IMR-90 (cell line): ENCODE results near the gene GAPT. TPM values are rescaled to one million over a fixed set of nuclear protein-coding genes. Genes with fewer than 3 reads are reported as not detected.

Experiments
- ATAC-seq: fragments of 200-7000 bp; cut with Tn5 transposase; 2 replicates; pipeline ENCODE4 v1.9.1; 2020; ENCODE audit warnings: low read depth, mild to moderate bottlenecking, moderate library complexity
- BruUV-seq: library from RNA; stranded (reverse); fragments of 400-500 nt; replicated peaks from 2 replicates; lab custom pipeline; 2021; lab: Mats Ljungman, UMichigan
- CTCF ChIA-PET: fragments of 300-600 bp; formaldehyde crosslinking; extraction: SDS; loops from one replicate; lab custom pipeline; 2021; ENCODE audit warnings: antibody characterized with exemption; lab: Yijun Ruan, JAX
- POLR2A ChIA-PET: fragments of 300-600 bp; sonication (Branson Sonifier 250); formaldehyde crosslinking; loops from one replicate; lab custom pipeline; 2022; ENCODE audit warnings: antibody characterized with exemption; ENCODE audit not compliant: unreplicated experiment; lab: Charles Lee
- DNase-seq: peaks from one replicate; pipeline ENCODE4 v3.0.0; 2013
- H2AFZ ChIP-seq: replicated peaks from 2 replicates; pipeline ENCODE3; 2013; ENCODE audit warnings: low read length, mild to moderate bottlenecking; ENCODE audit not compliant: poor library complexity
- H2AK5ac ChIP-seq: 2 replicates; pipeline ENCODE4 v1.6.1; 2013; ENCODE audit warnings: low read depth, low read length, inconsistent platforms
- H2AK9ac ChIP-seq: replicated peaks from 2 replicates; pipeline ENCODE3; 2013; ENCODE audit warnings: mild to moderate bottlenecking, low read depth, low read length, moderate library complexity; ENCODE audit not compliant: poor library complexity
- H2BK120ac ChIP-seq: 2 replicates; pipeline ENCODE4 v1.6.1; 2013; ENCODE audit warnings: low read depth, low read length, inconsistent platforms
- H2BK15ac ChIP-seq: 3 replicates; pipeline ENCODE4 v1.6.1; 2013; ENCODE audit warnings: low read depth, low read length, inconsistent platforms
- H2BK20ac ChIP-seq: 2 replicates; pipeline ENCODE4 v1.6.1; 2013; ENCODE audit warnings: low read depth, mild to moderate bottlenecking, inconsistent platforms, low read length, moderate library complexity
- H2BK5ac ChIP-seq: 2 replicates; pipeline ENCODE4 v1.6.1; 2013; ENCODE audit warnings: mild to moderate bottlenecking, low read depth, low read length, inconsistent platforms; ENCODE audit not compliant: poor library complexity, severe bottlenecking
- H3K14ac ChIP-seq: replicated peaks from 2 replicates; pipeline ENCODE4 v1.6.1; 2013; ENCODE audit warnings: low read depth, low read length, inconsistent platforms
- H3K18ac ChIP-seq: 2 replicates; pipeline ENCODE4 v1.6.1; 2013; ENCODE audit warnings: low read depth, low read length, control low read depth
- H3K23ac ChIP-seq: 2 replicates; pipeline ENCODE4 v1.6.1; 2013; ENCODE audit warnings: low read depth, low read length, inconsistent platforms
- H3K27ac ChIP-seq: 2 replicates; pipeline ENCODE4 v1.5.1; 2013; ENCODE audit warnings: mild to moderate bottlenecking, control low read depth, low read length; ENCODE audit not compliant: insufficient read depth
- H3K27me3 ChIP-seq: 2 replicates; pipeline ENCODE4 v1.6.1; 2013; ENCODE audit warnings: low read length; ENCODE audit not compliant: control insufficient read depth, insufficient read depth
- H3K36me3 ChIP-seq: 2 replicates; pipeline ENCODE4 v1.6.1; 2013; ENCODE audit warnings: low read length, mixed read lengths; ENCODE audit not compliant: control insufficient read depth, insufficient read depth
- H3K4ac ChIP-seq: 2 replicates; pipeline ENCODE4 v1.6.1; 2013; ENCODE audit warnings: low read depth, low read length, inconsistent platforms
- H3K4me1 ChIP-seq: 2 replicates; pipeline ENCODE4 v1.6.1; 2013; ENCODE audit warnings: low read length, mixed read lengths; ENCODE audit not compliant: control insufficient read depth, insufficient read depth
- H3K4me2 ChIP-seq: 2 replicates; pipeline ENCODE4 v1.6.1; 2013; ENCODE audit warnings: low read depth, mild to moderate bottlenecking, control low read depth, low read length, moderate library complexity
- H3K4me3 ChIP-seq: 2 replicates; pipeline ENCODE4 v1.5.1; 2013; ENCODE audit warnings: low read depth, mild to moderate bottlenecking, control low read depth, low read length, moderate library complexity; ENCODE audit not compliant: insufficient read depth
- H3K56ac ChIP-seq: 2 replicates; pipeline ENCODE4 v1.6.1; 2013; ENCODE audit warnings: low read length, inconsistent platforms; ENCODE audit not compliant: insufficient read depth; ENCODE audit errors: extremely low read depth
- H3K79me1 ChIP-seq, 2 experiments: 2 replicates each; pipeline ENCODE4 v1.6.1; 2013; ENCODE audit warnings: low read length in 2 of 2, inconsistent platforms in 1 of 2, low read depth in 1 of 2
- H3K9ac ChIP-seq: 2 replicates; pipeline ENCODE4 v1.6.1; 2013; ENCODE audit warnings: low read depth, low read length, control low read depth
- H3K9me1 ChIP-seq: 2 replicates; pipeline ENCODE4 v1.6.1; 2013; ENCODE audit warnings: low read length, inconsistent platforms; ENCODE audit not compliant: insufficient read depth
- H3K9me3 ChIP-seq: 2 replicates; pipeline ENCODE4 v1.6.1; 2013; ENCODE audit warnings: low read length; ENCODE audit not compliant: control insufficient read depth, insufficient read depth
- H4K20me1 ChIP-seq: 2 replicates; pipeline ENCODE4 v1.6.1; 2013; ENCODE audit warnings: low read length, inconsistent platforms; ENCODE audit not compliant: insufficient read depth
- H4K5ac ChIP-seq: 2 replicates; pipeline ENCODE4 v1.6.1; 2013; ENCODE audit warnings: mild to moderate bottlenecking, low read depth, low read length, control low read depth
- H4K8ac ChIP-seq, 2 experiments: 2 replicates each; pipeline ENCODE4 v1.6.1; 2013; ENCODE audit warnings: low read depth in 2 of 2, low read length in 2 of 2, control low read depth in 1 of 2, inconsistent platforms in 1 of 2
- H4K91ac ChIP-seq: 2 replicates; pipeline ENCODE4 v1.6.1; 2013; ENCODE audit warnings: low read depth, low read length, inconsistent platforms; ENCODE audit not compliant: insufficient read depth
- BHLHE40 ChIP-seq: fragments of 150-350 bp; IDR thresholded peaks from 2 replicates; pipeline ENCODE4 v1.6.1; 2016; ENCODE audit warnings: mild to moderate bottlenecking, low read depth, low read length
- CEBPB ChIP-seq: IDR thresholded peaks from 2 replicates; pipeline ENCODE4 v1.6.1; 2012; ENCODE audit warnings: low read depth, low read length, improper control_type of control experiment
- CHD1 ChIP-seq: IDR thresholded peaks from 2 replicates; pipeline ENCODE4 v1.6.1; 2012; ENCODE audit warnings: low read depth, low read length, improper control_type of control experiment
- CTCF ChIP-seq: conservative IDR thresholded peaks from 2 replicates; pipeline ENCODE4 v1.5.1; 2012; ENCODE audit warnings: mild to moderate bottlenecking, low read depth, low read length, improper control_type of control experiment
- ELK1 ChIP-seq: fragments of 150-350 bp; IDR thresholded peaks from 2 replicates; pipeline ENCODE4 v1.6.1; 2016; ENCODE audit warnings: low read depth, mild to moderate bottlenecking, low read length, moderate library complexity, borderline replicate concordance
- FOS ChIP-seq: fragments of 150-350 bp; IDR thresholded peaks from 2 replicates; pipeline ENCODE4 v1.6.1; 2016; ENCODE audit warnings: low read depth, low read length
- MAFK ChIP-seq: IDR thresholded peaks from 2 replicates; pipeline ENCODE4 v1.6.1; 2012; ENCODE audit warnings: low read depth, low read length, improper control_type of control experiment
- MAZ ChIP-seq: IDR thresholded peaks from 2 replicates; pipeline ENCODE4 v1.6.1; 2012; ENCODE audit warnings: low read depth, mild to moderate bottlenecking, low read length, improper control_type of control experiment, moderate library complexity, borderline replicate concordance
- MXI1 ChIP-seq: IDR thresholded peaks from 2 replicates; pipeline ENCODE4 v1.6.1; 2012; ENCODE audit warnings: low read depth, mild to moderate bottlenecking, low read length, moderate library complexity, borderline replicate concordance
- NFE2L2 ChIP-seq: fragments of 150-350 bp; IDR thresholded peaks from 2 replicates; pipeline ENCODE4 v1.6.1; 2016; ENCODE audit warnings: low read depth, mild to moderate bottlenecking, low read length
- POLR2A ChIP-seq: IDR thresholded peaks from 2 replicates; pipeline ENCODE4 v1.6.1; 2012; ENCODE audit warnings: mild to moderate bottlenecking, low read depth, low read length
- RAD21 ChIP-seq: IDR thresholded peaks from 2 replicates; pipeline ENCODE4 v1.6.1; 2012; ENCODE audit warnings: low read length, improper control_type of control experiment
- RCOR1 ChIP-seq: IDR thresholded peaks from 2 replicates; pipeline ENCODE4 v1.6.1; 2012; ENCODE audit warnings: mild to moderate bottlenecking, low read length, improper control_type of control experiment; ENCODE audit not compliant: insufficient replicate concordance
- RFX5 ChIP-seq: IDR thresholded peaks from 2 replicates; pipeline ENCODE4 v1.8.0; 2012; ENCODE audit warnings: low read depth, mild to moderate bottlenecking, low read length, moderate library complexity
- SMC3 ChIP-seq: fragments of 150-350 bp; IDR thresholded peaks from 2 replicates; pipeline ENCODE4 v1.6.1; 2016; ENCODE audit warnings: low read depth, mild to moderate bottlenecking, antibody characterized with exemption, low read length, moderate library complexity
- USF2 ChIP-seq: fragments of 150-350 bp; IDR thresholded peaks from 2 replicates; pipeline ENCODE4 v1.6.1; 2017; ENCODE audit warnings: mild to moderate bottlenecking, antibody characterized with exemption, low read length, low read depth
- WGBS, 2 experiments: methylation state at CpG; one replicate each; pipeline versions ENCODE4 v1.1.5 to v1.1.7; 2013; ENCODE audit warnings: missing lambda C conversion rate in 2 of 2; ENCODE audit not compliant: insufficient read length in 1 of 2; ENCODE audit errors: extremely low coverage in 2 of 2; 5-methylcytosine and 5-hydroxymethylcytosine counted together
- dilution Hi-C: fragments of 300-500 bp; cut with HindIII; formaldehyde crosslinking; loops from one replicate; pipeline ENCODE4 v1.14.3; 2018; ENCODE audit warnings: low sequenced_read_pairs; ENCODE audit not compliant: unreplicated experiment
- in situ Hi-C: fragments of 300-500 bp; cut with MboI; formaldehyde crosslinking; loops from 3 replicates; pipeline ENCODE4 v1.14.3; 2019; ENCODE audit warnings: low sequenced_read_pairs, inconsistent platforms, mixed read lengths
- intact Hi-C: fragments of 100-400 bp; cut with micrococcal nuclease; formaldehyde crosslinking; loops from 2 replicates; pipeline ENCODE4 v1.10.0; 2022
- polyA plus RNA-seq, 3 experiments: library from polyadenylated mRNA; depleted of rRNA; stranded (reverse); fragments of >200 nt; gene quantifications; 2 replicates each; pipeline ENCODE4 v1.2.3, GENCODE V29; 2012; ENCODE audit warnings: low replicate concordance in 1 of 3
- total RNA-seq: library from RNA; depleted of rRNA; stranded (reverse); fragments of >200 nt; gene quantifications from 2 replicates; pipeline ENCODE4 v1.2.3, GENCODE V29; 2012

GAPT gene
- total and polyA plus RNA-seq, 2 of the 4 experiments (the other 2 are of a cell fraction) = not detected

- Histone ChIP-seq H2BK120ac (no peak overlapping the region), H3K4me3 (no peak overlapping the region), H3K27me3 (peaks cover 1% of the 10 kb centered on the region), H2AFZ (no peak overlapping the region), H2BK20ac (no peak overlapping the region), H3K14ac (no peak overlapping the region), H3K9me3 (no peaks in the 10 kb centered on the region), H3K79me1 (no peaks in the 10 kb centered on the region), H2AK9ac (no peak overlapping the region), H3K18ac (no peak overlapping the region), H2AK5ac (no peak overlapping the region), H2BK15ac (no peak overlapping the region), H3K36me3 (no peaks in the 10 kb centered on the region), H3K4me1 (no peaks in the 10 kb centered on the region), H4K20me1 (no peaks in the 10 kb centered on the region), H2BK5ac (no peak overlapping the region), H3K9ac (no peak overlapping the region), H4K8ac (no peak overlapping the region), H3K4ac (no peak overlapping the region), H3K27ac (no peak overlapping the region), H4K91ac (no peak overlapping the region), H3K9me1 (no peaks in the 10 kb centered on the region), H3K23ac (no peak overlapping the region), H3K4me2 (no peak overlapping the region), H4K5ac (no peak overlapping the region), H3K56ac (no peak overlapping the region)
- in situ Hi-C loops (loop anchor here (10.0 kb wide), 1 partner anchor 337 kb away; no protein-coding TSS in a partner anchor), intact Hi-C loops (no loop called here), dilution Hi-C loops (no loop called here)
- ChIA-PET POLR2A (no interaction called here), CTCF (no interaction called here)
- BruUV-seq = no TSS peak
- no CpG with 5 or more reads among the region's 4 CpGs for WGBS, 2 experiments
- no peak for DNase-seq
- TF ChIP-seq RAD21 = no peak
- no peak for TF ChIP-seq CHD1
- no peak for TF ChIP-seq BHLHE40
- TF ChIP-seq MAZ = no peak
- TF ChIP-seq NFE2L2 = no peak
- no peak for TF ChIP-seq FOS
- no peak for TF ChIP-seq ELK1
- no peak for TF ChIP-seq RFX5
- no peak for TF ChIP-seq CEBPB
- no peak for TF ChIP-seq SMC3
- no peak for TF ChIP-seq CTCF
- no peak for TF ChIP-seq POLR2A
- TF ChIP-seq MXI1 = no peak
- no peak for TF ChIP-seq MAFK
- no peak for TF ChIP-seq RCOR1
- no peak for TF ChIP-seq USF2
- ATAC-seq = no peak
Observed at GRCh38 chr5:58507715-58508114, 16.5 kb downstream of the GAPT start.
